HL-60 (cell line): Measurements from ENCODE around the gene POLR2B.

Experiments
- GABPA ChIP-seq: IDR thresholded peaks from 2 replicates; pipeline ENCODE4 v1.6.1; 2012; ENCODE audit warnings: low read depth
- POLR2AphosphoS5 ChIP-seq: IDR thresholded peaks from 2 replicates; pipeline ENCODE4 v1.6.1; 2012; ENCODE audit warnings: low read depth
- SPI1 ChIP-seq: IDR thresholded peaks from 2 replicates; pipeline ENCODE4 v1.6.1; 2012; ENCODE audit warnings: low read depth, mild to moderate bottlenecking, borderline replicate concordance
- TF ChIP-seq, protein P1 (sequence below): IDR thresholded peaks from one replicate; pipeline ENCODE4 v1.5.1; 2011; ENCODE audit warnings: low read length, control low read depth, inconsistent platforms; ENCODE audit not compliant: insufficient read depth
- TF ChIP-seq, protein P2 (sequence below): IDR thresholded peaks from 2 replicates; pipeline ENCODE4 v1.6.1; 2012; ENCODE audit warnings: low read depth; ENCODE audit not compliant: insufficient replicate concordance

DNA sequence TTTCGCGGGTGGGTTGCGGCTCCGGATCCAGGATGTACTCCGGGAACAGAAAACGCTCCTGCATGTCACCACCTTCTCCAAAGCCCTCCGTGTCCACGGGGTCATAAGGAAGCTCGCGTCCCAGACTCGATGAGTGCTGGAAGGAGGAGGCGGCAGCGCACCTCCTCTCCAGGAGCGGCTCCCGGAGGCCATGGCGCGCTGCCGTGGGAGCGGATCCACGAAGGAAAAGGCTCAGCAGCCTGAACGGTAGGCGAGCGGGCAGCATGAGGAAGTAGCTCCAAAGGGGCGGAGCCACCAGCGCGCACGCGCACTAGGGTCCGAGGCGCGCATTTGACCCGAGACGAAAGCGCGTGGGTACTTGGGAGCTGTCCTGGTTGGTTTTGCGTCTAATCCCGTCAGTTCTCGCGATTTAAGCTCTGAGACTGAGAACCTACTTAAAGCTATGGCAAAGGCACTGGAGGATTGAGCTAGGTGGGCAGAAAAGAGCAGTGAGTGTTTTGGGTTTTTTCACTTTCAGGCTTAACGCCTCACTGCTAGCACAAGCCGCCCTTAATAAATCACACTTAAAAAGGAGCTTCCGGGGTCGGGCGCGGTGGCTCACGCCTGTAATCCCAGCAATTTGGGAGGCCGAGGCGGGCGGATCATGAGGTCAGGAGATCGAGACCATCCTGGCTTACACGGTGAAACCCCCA lies 1.2 kb upstream of the POLR2B start, which contains the start of gene NOA1:
- TF ChIP-seq SPI1: no peak
- TF ChIP-seq, protein P1, sequence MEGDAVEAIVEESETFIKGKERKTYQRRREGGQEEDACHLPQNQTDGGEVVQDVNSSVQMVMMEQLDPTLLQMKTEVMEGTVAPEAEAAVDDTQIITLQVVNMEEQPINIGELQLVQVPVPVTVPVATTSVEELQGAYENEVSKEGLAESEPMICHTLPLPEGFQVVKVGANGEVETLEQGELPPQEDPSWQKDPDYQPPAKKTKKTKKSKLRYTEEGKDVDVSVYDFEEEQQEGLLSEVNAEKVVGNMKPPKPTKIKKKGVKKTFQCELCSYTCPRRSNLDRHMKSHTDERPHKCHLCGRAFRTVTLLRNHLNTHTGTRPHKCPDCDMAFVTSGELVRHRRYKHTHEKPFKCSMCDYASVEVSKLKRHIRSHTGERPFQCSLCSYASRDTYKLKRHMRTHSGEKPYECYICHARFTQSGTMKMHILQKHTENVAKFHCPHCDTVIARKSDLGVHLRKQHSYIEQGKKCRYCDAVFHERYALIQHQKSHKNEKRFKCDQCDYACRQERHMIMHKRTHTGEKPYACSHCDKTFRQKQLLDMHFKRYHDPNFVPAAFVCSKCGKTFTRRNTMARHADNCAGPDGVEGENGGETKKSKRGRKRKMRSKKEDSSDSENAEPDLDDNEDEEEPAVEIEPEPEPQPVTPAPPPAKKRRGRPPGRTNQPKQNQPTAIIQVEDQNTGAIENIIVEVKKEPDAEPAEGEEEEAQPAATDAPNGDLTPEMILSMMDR: no peak
- peak; percentile 73 for TF ChIP-seq POLR2AphosphoS5
- TF ChIP-seq, protein P2, sequence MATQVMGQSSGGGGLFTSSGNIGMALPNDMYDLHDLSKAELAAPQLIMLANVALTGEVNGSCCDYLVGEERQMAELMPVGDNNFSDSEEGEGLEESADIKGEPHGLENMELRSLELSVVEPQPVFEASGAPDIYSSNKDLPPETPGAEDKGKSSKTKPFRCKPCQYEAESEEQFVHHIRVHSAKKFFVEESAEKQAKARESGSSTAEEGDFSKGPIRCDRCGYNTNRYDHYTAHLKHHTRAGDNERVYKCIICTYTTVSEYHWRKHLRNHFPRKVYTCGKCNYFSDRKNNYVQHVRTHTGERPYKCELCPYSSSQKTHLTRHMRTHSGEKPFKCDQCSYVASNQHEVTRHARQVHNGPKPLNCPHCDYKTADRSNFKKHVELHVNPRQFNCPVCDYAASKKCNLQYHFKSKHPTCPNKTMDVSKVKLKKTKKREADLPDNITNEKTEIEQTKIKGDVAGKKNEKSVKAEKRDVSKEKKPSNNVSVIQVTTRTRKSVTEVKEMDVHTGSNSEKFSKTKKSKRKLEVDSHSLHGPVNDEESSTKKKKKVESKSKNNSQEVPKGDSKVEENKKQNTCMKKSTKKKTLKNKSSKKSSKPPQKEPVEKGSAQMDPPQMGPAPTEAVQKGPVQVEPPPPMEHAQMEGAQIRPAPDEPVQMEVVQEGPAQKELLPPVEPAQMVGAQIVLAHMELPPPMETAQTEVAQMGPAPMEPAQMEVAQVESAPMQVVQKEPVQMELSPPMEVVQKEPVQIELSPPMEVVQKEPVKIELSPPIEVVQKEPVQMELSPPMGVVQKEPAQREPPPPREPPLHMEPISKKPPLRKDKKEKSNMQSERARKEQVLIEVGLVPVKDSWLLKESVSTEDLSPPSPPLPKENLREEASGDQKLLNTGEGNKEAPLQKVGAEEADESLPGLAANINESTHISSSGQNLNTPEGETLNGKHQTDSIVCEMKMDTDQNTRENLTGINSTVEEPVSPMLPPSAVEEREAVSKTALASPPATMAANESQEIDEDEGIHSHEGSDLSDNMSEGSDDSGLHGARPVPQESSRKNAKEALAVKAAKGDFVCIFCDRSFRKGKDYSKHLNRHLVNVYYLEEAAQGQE: peak; percentile 57
- no peak for TF ChIP-seq GABPA
